Frontal cortex (tissue), 4 donors: Measurements from ENCODE around the gene ILF2. TPM values are rescaled to one million over a fixed set of nuclear protein-coding genes. Genes with fewer than 3 reads are reported as not detected.
"Not testable (repeated sequence)": the region's sequence is repeated elsewhere in the genome, so short reads cannot be mapped to it uniquely, and the experiment has no call there.

Experiments
- DNase-seq, 2 donors: peaks; one replicate each; pipeline ENCODE4 v3.0.0; 2012; ENCODE audit warnings: low spot score in 2 of 2
- FAIRE-seq: peaks from 2 replicates; lab custom pipeline; 2012; peaks lifted over from hg19 to GRCh38; lab: Jason Lieb, UNC
- total RNA-seq: library from RNA; depleted of rRNA; stranded (reverse); fragments of >200 nt; gene quantifications from one replicate; pipeline ENCODE4 v1.2.3, GENCODE V29; 2014
- donor health status: control.
- donor health status: control.
- donor health status: control.

The ILF2 gene
- 240 TPM for total RNA-seq

DNA sequence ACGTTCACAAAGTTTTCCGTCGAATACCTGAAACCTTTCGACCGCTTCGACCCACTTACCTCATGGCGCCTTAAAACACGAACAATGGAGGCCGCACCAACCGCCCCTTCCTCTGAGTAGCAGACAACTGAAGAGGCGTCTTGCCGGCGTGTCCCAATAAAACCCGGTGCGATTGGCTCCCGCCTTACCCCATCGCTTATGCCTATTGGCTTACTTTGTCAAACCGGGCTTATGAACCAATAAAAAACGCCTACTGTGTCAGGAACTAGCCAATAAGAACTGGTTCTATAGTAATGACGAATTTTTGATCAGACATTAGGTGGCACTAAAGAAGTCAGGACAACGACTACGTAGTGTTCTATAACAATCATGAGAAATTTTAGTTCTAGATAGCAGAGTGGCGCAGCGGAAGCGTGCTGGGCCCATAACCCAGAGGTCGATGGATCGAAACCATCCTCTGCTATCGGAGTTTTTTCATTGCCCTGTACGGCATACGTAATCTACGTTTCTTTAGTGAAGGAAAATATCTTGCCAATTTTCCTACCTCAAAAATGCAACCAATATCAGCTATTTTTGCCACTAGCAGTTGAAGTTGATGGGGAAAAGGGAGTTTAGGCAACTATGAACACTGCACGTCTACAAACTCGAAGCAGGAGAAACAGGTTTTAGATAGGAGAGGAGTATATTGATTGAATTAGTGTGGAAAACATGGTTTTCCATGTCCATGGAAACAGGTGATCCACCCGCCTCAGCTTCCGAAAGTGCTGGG is at the start of gene ILF2:
ILF2 (minus strand) TSS at position 135 of the 769 bp plus-strand sequence; CDS start at position 64, 71 bp downstream.
- DNase-seq (peak; percentile 90 to 94), FAIRE-seq (peak; percentile 99)

DNA sequence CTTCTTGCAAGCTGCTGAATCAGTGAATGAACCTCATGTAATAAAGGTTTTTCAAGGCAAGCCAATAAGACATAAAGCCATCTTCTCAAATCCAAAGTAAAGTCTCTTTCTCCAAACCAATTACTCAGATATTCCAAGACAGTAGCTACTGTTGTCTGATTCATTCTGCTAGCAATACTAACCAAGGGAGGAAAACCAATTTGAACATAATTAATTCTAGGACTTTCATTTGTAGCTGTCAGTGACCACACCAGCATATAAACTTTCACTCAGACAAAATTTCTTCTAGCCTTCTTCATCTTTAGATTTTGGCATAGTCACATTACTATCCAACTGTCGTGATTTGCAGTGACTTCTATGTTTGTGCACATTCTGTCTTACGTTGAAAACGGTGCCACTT is 46.5 kb upstream of the ILF2 start:
- FAIRE-seq (no peak), DNase-seq (no peak)

DNA sequence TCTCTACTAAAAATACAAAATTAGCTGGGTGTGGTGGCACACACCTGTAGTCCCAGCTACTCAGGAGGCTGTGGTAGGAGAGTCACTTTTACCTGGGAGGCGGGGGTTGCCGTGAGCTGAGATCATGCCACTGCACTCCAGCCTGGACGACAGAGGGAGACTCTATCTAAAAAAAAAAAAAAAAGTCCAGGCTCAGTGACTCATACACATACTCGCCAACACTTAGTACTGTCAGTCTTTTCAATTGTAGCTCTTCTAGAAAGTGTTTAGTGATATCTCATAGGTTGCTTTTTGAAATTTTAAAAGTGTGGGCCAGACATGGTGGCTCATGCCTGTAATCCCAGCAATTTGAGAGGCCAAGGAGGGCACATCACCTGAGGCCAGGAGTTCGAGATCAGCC is 45.4 kb upstream of the ILF2 start:
- DNase-seq, FAIRE-seq: not testable (repeated sequence)

DNA sequence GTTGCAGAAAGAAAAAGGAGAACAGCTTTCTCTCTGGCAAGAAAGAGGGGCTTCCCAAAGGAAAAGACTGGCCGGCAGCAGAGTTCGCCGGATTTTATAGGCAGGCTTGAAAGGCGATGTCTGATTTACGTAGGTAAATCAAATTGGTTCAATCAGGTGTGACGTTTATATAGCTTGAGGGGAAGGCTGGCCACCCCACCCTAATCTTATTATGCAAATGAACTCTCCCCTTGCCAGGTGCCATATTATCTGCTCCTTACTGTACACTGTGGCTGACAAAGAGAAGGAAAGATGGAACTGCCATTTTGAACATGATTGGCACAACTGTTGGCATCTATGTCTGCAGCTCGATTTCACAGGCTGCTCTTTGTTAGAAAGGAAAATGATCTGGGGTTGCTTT is 40.2 kb upstream of the ILF2 start:
- DNase-seq (no peak), FAIRE-seq (no peak)

DNA sequence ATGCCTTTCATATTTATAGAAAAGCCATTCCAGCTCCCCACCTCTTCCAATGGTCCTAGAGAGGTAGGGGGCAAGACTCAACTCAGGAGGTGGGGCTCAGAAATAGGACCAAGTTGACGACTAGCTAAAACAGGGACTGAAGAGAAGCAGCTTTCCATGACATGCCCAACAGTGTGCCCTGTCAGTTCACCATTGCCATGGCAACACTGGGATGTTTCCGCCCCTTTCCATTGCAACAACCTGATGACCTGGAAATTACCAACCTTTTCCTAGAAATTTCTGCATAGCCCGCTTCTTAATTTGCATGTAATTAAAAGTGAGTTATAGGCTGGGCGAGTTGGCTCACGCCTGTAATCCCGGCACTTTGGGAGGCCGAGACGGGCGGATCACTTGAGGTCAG is 34.7 kb upstream of the ILF2 start:
- FAIRE-seq (no peak), DNase-seq (no peak)

DNA sequence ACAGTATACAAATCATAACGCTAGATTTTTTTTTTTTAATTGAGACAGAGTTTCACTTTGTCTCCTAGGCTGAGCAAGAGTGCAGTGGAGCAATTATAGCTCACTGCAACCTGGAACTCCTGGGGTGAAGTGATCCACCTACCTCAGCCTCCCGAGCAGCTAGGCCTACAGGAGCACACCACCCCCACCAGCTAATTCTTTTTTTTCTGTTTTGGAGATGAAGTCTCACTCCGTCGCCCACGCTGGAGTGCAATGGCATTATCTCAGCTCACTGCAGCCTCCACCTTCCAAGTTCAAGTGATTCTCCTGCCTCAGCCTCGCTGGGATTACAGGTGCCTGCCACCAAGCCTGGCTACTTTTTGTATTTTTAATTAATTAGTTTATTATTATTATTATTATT is 29.0 kb upstream of the ILF2 start:
- no peak for DNase-seq
- no peak for FAIRE-seq

DNA sequence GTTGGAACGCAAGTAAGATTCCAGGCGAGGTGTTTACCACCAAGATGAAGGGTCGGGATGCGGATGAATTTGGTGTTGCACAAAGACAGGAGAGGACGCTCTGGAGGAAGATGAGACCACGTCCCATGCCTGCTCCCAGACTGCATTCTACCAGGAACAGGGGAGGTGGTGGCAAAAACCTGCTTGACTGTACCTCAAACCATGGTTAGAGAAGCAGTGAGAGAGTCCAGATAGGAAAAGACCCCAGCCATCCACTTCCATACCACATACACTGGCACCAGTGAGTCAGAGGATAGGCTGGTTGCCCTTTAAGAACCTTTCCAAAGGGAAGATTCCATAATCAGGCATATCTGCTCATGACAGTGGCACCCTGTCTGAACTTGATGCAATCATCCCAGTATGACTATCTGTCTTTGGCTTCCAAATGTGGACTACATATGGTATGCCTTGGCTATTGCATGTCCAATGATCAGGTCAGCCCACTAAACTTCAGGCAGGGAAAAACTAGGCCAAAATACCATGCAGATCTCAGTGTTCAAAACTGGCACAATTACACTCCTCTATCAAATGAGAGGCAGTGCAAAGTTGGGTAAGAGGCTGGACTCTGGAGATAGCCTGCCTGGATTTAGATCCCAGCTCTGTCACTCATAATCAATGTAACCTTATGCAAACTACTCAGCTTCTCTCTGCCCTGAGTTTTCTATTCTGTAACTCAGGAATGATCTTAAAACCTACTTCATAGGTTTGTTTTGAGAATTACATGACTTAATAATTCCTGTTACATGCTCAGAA is 28.3 kb upstream of the ILF2 start:
- DNase-seq (no peak), FAIRE-seq (no peak)

DNA sequence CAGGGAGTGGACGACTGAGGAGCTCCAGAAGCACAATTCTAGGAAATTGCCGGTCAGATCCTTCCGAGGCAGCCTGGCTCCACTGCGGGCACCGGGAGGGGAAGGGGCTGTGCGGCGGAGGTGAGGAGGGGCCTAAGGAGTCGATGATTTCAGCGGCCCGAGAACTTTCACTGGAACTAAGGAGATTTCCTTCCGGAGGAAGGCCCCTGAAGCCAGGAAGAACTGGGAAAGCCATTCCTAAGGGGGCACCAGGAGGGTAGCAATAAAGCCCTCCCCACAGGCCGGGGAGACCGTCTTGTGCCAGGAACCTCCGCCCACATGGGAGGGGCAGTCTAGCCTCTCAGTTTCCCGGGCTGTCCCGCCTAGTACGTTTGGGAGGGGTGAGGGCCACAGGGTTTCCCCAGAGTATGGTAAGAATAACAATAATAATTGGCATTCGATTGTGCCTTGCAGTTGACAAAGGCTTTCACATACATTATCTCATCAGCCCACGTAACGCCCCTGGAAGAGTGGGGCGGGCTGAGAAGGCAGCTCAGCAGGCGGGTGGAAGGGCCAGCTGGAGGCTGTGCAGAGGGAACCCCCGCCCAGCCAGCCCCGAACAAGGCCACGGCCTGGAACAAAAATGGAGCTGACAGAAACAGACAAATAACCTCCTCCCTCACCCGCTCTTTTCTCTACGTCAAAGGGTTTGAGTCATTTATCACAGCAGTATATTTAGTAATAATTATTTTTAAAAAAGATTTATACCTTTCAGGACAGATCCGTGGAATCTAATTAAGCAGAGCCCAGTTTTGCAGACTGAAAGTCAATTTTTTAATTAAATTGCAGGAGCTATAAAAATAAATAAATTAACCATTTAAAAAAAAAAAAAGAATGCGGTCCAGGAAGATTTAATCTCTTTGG is 27.5 kb upstream of the ILF2 start:
- no peak for FAIRE-seq
- DNase-seq: peak; percentile 5 to 32

DNA sequence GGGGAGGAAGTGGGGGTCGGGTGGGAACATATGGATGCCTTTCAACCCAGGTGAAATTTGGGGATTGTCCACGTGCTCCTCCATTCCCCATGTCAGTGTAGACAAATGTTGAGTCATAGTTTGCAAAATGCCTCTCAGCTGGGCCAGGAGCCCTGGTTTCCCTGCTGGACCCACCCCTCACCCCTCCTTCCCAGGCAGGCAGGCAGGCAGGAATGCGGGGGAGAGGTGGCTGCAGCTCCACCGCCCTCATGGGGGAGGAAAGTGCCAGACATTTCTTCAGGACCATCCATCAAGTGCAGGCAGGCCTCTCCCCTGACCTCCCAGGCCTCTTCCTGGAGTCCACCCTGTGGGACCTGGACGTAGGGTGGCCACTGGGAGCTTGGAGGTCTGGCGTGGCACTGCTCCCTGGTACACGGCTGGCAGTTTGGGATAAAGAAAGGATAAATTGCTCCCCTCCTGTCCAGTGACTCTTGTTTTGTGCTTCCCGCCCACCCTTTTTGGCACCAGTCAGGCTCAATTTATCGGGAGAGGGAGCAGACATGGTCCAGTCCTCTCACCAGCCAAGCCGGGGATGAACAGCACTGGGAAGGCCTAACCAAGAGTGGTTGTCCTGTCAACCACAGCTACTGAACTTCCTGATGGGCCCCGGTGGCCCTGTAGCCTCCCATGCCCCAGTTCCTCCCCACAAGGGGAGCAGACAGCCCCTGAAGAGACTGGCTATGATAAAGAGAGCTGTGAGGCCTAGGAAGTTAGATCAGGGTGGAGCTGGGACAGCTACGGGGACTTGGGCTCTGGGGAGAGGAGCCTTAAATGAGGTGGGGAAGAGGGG is 26.6 kb upstream of the ILF2 start:
- DNase-seq (no peak), FAIRE-seq (no peak)

DNA sequence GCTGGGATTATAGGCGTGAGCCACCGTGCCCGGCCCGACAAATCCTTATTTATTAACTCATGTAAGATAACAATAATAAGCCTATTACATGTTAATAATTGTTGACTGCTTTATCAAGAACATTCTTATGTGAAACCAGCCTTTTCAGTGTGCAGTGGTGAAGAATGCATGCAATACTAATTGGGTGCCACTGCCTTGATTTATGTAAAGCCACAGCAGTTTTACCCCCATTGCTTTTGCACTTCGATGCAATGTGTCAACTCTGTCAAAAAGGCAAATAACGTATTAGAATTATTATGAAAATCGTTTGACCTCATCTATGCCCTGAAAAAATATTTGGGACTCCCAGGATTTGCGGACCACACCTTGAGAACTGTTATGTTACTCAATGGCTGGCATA is 25.9 kb upstream of the ILF2 start:
- DNase-seq (no peak), FAIRE-seq (no peak)

DNA sequence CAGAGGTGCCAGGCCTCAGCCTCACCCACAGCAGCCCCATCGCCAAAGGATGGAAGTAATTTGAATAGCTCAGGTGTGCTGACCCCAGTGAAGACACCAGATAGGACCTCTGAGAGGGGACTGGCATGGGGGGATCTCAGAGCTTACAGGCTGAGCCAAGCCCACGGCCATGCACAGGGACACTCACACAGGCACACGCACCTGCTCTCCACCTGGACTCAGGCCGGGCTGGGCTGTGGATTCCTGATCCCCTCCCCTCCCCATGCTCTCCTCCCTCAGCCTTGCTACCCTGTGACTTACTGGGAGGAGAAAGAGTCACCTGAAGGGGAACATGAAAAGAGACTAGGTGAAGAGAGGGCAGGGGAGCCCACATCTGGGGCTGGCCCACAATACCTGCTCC is 22.7 kb upstream of the ILF2 start:
- FAIRE-seq: no peak
- no peak for DNase-seq

DNA sequence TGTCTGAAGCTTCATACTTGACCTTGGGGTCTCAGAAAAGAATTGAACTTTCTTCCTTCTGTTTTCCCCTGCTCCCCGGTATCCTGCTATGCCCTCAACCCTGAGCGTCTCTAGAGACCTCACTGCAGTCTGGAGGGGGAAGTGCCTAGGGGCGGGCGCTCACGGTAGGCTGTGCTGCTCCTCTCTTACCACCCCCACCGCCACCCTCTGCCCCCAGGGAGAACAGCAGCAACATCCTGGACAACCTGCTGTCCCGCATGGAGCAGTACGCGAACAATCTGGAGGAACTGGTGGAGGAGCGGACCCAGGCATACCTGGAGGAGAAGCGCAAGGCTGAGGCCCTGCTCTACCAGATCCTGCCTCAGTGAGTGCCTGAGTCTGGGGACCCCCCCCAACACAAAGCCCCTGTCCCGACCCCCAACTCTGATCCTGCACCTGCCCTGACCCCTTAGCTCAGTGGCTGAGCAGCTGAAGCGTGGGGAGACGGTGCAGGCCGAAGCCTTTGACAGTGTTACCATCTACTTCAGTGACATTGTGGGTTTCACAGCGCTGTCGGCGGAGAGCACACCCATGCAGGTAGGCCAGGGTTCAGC is 18.0 kb upstream of the ILF2 start:
- FAIRE-seq: no peak
- no peak for DNase-seq

DNA sequence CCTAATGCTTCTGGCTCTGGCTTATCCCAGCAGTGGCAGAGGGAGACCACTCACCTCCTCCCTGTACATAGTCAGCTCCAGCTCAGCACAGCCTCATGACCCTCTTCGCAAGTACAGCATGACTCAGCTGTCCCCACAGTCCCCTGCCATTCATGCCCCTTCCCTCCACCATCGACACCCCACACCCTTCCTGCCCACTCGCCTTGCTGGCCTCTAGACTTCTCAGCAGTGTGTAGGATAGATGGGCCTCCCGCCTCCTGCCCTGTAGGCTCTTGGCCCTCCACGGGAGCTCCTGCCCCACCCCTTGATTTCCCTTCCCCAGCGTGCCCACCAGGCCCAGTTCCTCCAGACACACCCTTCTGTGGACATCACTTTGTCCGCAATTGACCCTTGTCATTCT is 17.5 kb upstream of the ILF2 start:
- FAIRE-seq (no peak), DNase-seq (no peak)

DNA sequence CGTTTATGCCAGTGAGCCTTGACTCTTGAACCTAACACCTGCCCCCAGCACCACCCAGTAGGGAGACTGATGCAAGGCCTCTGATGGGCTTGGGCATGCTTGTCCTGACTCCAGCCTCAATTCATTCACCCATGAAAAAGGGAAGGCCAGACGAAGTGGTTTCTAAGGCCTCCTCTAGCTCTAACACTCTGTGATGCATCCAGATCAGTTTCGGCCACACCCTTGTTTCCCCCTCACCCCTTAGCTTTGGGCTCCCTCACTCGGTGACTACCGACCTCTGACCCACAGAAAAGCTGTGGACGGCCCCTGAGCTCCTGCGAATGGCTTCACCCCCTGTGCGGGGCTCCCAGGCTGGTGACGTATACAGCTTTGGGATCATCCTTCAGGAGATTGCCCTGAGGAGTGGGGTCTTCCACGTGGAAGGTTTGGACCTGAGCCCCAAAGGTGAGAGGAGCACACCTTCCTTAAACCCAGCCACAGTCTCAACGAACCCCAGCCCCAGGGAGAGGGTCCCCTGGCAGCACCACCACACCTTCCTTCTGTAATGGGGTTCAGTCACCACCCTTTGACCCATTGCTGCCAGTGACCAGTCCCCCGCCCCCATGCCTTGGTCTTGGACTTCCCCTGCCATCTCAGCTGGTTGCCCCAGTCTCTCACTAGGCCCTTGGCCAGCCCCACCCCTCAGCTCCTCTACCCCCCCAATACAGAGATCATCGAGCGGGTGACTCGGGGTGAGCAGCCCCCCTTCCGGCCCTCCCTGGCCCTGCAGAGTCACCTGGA is 16.7 kb upstream of the ILF2 start:
- no peak for FAIRE-seq
- no peak for DNase-seq

DNA sequence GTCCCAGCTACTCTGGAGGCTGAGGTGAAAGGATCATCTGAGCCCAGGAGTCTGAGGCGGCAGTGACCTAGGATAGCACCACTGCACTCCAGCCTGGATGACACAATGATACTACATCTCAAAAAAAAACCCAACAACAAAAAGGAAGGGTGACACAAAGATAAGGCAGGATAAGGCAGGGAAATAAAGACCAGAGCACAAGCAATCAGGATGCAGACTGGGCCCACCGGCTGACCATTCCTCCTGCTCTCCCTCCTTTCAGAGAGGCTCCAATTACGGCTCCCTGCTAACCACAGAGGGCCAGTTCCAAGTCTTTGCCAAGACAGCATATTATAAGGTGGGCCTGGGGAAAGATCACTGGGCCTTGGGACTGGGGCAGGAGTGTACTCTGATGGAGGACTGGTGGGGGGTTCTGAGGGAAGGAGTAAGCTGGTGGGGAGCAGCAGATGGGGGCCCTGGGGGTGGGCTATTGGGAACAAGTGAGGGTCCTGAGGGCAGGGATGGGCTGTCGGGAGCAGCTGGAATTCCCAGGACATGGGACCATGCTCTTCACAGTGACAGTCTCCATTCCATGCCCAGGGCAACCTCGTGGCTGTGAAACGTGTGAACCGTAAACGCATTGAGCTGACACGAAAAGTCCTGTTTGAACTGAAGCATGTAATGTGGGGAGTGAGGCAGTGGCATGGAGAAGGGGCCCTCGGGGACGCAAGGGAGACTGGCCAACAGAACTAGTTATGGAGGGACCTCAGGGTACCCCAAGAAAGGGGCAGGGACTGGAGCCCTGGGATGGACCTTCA is 14.9 kb upstream of the ILF2 start:
- FAIRE-seq: no peak

DNA sequence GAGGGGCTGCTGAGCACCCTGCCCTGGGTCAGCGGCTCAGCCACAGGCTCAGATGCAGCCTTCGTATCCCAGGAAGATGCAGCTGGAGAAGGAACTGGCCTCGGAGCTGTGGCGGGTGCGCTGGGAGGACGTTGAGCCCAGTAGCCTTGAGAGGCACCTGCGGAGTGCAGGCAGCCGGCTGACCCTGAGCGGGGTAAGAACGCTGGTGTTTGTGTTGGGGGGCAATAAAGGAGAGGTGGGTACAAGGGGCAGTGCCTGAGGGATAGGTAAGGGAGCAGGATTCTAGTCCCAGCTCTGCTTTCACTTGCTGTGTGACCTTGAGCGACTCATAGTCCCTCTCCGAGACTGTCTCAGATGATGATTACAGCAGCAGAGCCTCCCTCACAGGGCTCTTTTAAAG is 14.1 kb upstream of the ILF2 start:
- FAIRE-seq (no peak), DNase-seq (no peak)

More for the DNA sequence above, 14.9 kb upstream of the ILF2 start:
- DNase-seq: no peak

DNA sequence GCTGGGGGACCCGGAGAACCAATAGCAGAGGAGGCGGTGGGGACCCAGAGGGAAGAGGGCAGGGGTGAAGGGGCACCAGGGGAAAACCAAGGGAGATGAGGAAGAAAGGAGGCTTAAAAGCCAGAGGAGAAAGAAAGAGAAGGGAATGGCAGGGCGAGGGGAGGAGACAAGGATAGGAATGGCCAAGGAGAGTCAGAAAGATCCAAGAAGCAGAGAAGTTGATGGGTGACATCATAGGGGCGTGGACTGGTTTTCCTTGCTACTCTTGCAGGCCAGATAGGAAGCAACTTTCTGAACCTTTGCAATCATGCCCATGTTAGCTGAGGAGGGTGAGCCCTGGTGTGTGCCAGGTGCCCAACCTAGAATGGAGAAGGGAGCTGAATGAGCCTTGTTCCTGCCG is 13.1 kb upstream of the ILF2 start:
- FAIRE-seq (no peak), DNase-seq (no peak)

DNA sequence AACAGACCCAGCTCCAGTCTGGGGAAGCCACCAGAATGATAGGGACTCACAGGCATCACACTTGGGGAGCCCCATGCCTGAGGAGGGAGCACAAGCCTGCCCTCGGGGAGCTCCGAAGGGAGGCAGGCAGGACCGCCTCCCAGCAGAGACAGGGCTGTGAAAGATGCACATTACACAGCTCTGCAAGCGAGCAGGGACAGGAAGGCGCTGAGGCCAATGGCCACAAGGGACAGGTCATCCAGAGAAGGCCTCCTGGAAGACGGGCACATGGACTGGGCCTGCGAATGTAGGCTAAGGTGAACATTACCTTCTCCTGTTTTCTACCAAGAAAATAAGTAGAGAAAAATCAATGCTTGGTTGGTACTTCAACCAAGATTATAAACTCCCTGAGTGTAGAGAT is 11.9 kb upstream of the ILF2 start:
- DNase-seq: no peak
- FAIRE-seq: no peak
